GM23338 (cell line): ENCODE results near the gene MCC. TPM values are rescaled to one million over a fixed set of nuclear protein-coding genes. Genes with fewer than 3 reads are reported as not detected.

Source experiments
- ATAC-seq: fragments of 200-7000 bp; cut with Tn5 transposase; 3 replicates; pipeline ENCODE4 v1.9.1; 2020
- DNase-seq: peaks from one replicate; pipeline ENCODE4 v3.0.0-alpha.2; 2015; ENCODE audit warnings: low spot score
- H2AFZ ChIP-seq: fragments of 200-600 bp; sonication (generic); 2 replicates; pipeline ENCODE4 v1.8.0; 2016; ENCODE audit warnings: antibody characterized with exemption, mild to moderate bottlenecking, moderate library complexity
- H3F3A ChIP-seq: fragments of 200-600 bp; sonication (generic); replicated peaks from 2 replicates; pipeline ENCODE4 v1.8.0; 2017; ENCODE audit warnings: antibody characterized with exemption, mixed run types, low read depth
- H3K27ac ChIP-seq: fragments of 200-600 bp; sonication (generic); 2 replicates; pipeline ENCODE4 v1.6.1; 2016; ENCODE audit warnings: low read depth
- H3K27me3 ChIP-seq: fragments of 200-600 bp; sonication (generic); 2 replicates; pipeline ENCODE4 v1.8.0; 2016; ENCODE audit warnings: mild to moderate bottlenecking, mixed run types, moderate library complexity; ENCODE audit not compliant: insufficient read depth
- H3K36me3 ChIP-seq: fragments of 200-600 bp; sonication (generic); 2 replicates; pipeline ENCODE4 v1.8.0; 2016; ENCODE audit warnings: mild to moderate bottlenecking; ENCODE audit not compliant: insufficient read depth
- H3K4me1 ChIP-seq: fragments of 200-600 bp; sonication (generic); 2 replicates; pipeline ENCODE4 v1.8.0; 2016; ENCODE audit warnings: mild to moderate bottlenecking, moderate library complexity; ENCODE audit not compliant: insufficient read depth
- H3K4me2 ChIP-seq: fragments of 200-600 bp; sonication (generic); 2 replicates; pipeline ENCODE4 v1.7.1; 2017; ENCODE audit warnings: mixed run types
- H3K4me3 ChIP-seq: fragments of 200-600 bp; sonication (generic); 2 replicates; pipeline ENCODE4 v1.6.1; 2016; ENCODE audit warnings: mixed run types
- H3K79me2 ChIP-seq: fragments of 200-600 bp; sonication (generic); replicated peaks from 2 replicates; pipeline ENCODE4 v1.8.0; 2017; ENCODE audit warnings: mild to moderate bottlenecking; ENCODE audit not compliant: insufficient read depth
- H3K9me2 ChIP-seq: fragments of 200-600 bp; sonication (generic); 2 replicates; pipeline ENCODE4 v1.8.0; 2017; ENCODE audit not compliant: insufficient read depth
- H4K20me1 ChIP-seq: fragments of 200-600 bp; sonication (generic); replicated peaks from 2 replicates; pipeline ENCODE4 v1.8.0; 2017; ENCODE audit warnings: mild to moderate bottlenecking; ENCODE audit not compliant: insufficient read depth
- H3K27ac Mint-ChIP-seq: 2 replicates; pipeline ENCODE4 v1.8.0; 2020; ENCODE audit warnings: inconsistent platforms, mild to moderate bottlenecking, moderate library complexity, mixed read lengths
- H3K27me3 Mint-ChIP-seq: 3 replicates; pipeline ENCODE4 v1.8.0; 2022; ENCODE audit warnings: low read depth, mild to moderate bottlenecking, moderate library complexity, mixed read lengths, inconsistent platforms; ENCODE audit not compliant: insufficient read depth, poor library complexity
- H3K36me3 Mint-ChIP-seq: 3 replicates; pipeline ENCODE4 v1.8.0; 2021; ENCODE audit warnings: low read depth, mild to moderate bottlenecking, inconsistent platforms, moderate library complexity, mixed read lengths
- H3K4me1 Mint-ChIP-seq: 3 replicates; pipeline ENCODE4 v1.8.0; 2020; ENCODE audit warnings: mild to moderate bottlenecking, inconsistent platforms, mixed read lengths
- H3K4me3 Mint-ChIP-seq: 3 replicates; pipeline ENCODE4 v1.8.0; 2021; ENCODE audit warnings: moderate library complexity, mild to moderate bottlenecking, inconsistent platforms, mixed read lengths
- H3K9me3 Mint-ChIP-seq: 3 replicates; pipeline ENCODE4 v1.8.0; 2020; ENCODE audit warnings: moderate library complexity, mild to moderate bottlenecking, inconsistent platforms, mixed read lengths
- CREB1 ChIP-seq: fragments of 250-450 bp; sonication (Bioruptor Pico); IDR thresholded peaks from 2 replicates; pipeline ENCODE4 v1.5.0; 2020; ENCODE audit warnings: low read depth, mild to moderate bottlenecking, moderate library complexity
- EZH2 ChIP-seq: fragments of 200-600 bp; sonication (generic); IDR thresholded peaks from one replicate; pipeline ENCODE4 v1.8.0; 2017; ENCODE audit warnings: antibody characterized with exemption, mild to moderate bottlenecking, low read depth; ENCODE audit not compliant: unreplicated experiment
- EZH2phosphoT487 ChIP-seq: fragments of 200-600 bp; sonication (generic); IDR thresholded peaks from one replicate; pipeline ENCODE4 v1.8.1; 2018; ENCODE audit warnings: antibody characterized with exemption; ENCODE audit not compliant: unreplicated experiment
- JUNB ChIP-seq: IDR thresholded peaks from one replicate; pipeline ENCODE4 v1.6.1; 2016; ENCODE audit warnings: antibody characterized with exemption; ENCODE audit not compliant: unreplicated experiment
- NANOG ChIP-seq: IDR thresholded peaks from 2 replicates; pipeline ENCODE4 v1.6.1; 2016; ENCODE audit warnings: antibody characterized with exemption, borderline replicate concordance
- POLR2AphosphoS5 ChIP-seq: IDR thresholded peaks from 2 replicates; pipeline ENCODE4 v1.6.1; 2016; ENCODE audit warnings: antibody characterized with exemption, low read depth
- STAT1 ChIP-seq: IDR thresholded peaks from one replicate; pipeline ENCODE4 v1.6.1; 2016; ENCODE audit warnings: antibody characterized with exemption; ENCODE audit not compliant: unreplicated experiment
- ZNF114 ChIP-seq: fragments of 250-450 bp; sonication (Bioruptor Pico); IDR thresholded peaks from 2 replicates; pipeline ENCODE4 v1.5.0; 2020; ENCODE audit warnings: mild to moderate bottlenecking, moderate library complexity
- ZNF331 ChIP-seq: fragments of 250-450 bp; sonication (Bioruptor Pico); IDR thresholded peaks from 2 replicates; pipeline ENCODE4 v1.5.0; 2020; ENCODE audit warnings: low read depth, mild to moderate bottlenecking, moderate library complexity
- polyA plus RNA-seq: library from polyadenylated mRNA; unstranded; fragments of >200 nt; fragmentation: Nextera tagmentation; extraction: Ambion mirVana; gene quantifications from 2 replicates; pipeline ENCODE4 v1.2.1, GENCODE V29; 2016
- total RNA-seq: library from RNA; depleted of rRNA; stranded (reverse); fragments of >200 nt; shearing (Covaris generic); gene quantifications from 2 replicates; pipeline ENCODE4 v1.2.3, GENCODE V29; 2014
- TF ChIP-seq, protein P1 (sequence below), 2 experiments: fragments of 200-600 bp in 1 of 2; sonication (generic) in 1 of 2; conservative IDR thresholded peaks; 2 replicates each; pipeline versions ENCODE4 v1.5.1 to v1.6.1; 2016 to 2017; ENCODE audit warnings: antibody characterized with exemption in 2 of 2, low read depth in 2 of 2, mild to moderate bottlenecking in 2 of 2, moderate library complexity in 1 of 2
- TF ChIP-seq, protein P2 (sequence below): fragments of 250-450 bp; sonication (Bioruptor Pico); IDR thresholded peaks from 2 replicates; pipeline ENCODE4 v1.5.0; 2020; ENCODE audit warnings: mild to moderate bottlenecking, moderate library complexity
- TF ChIP-seq, protein P3 (sequence below): IDR thresholded peaks from one replicate; pipeline ENCODE4 v1.6.1; 2018; ENCODE audit warnings: antibody characterized with exemption; ENCODE audit not compliant: unreplicated experiment
- TF ChIP-seq, protein P4 (sequence below): IDR thresholded peaks from 2 replicates; pipeline ENCODE4 v1.6.1; 2016; ENCODE audit warnings: antibody characterized with exemption

Gene MCC
- total and polyA plus RNA-seq, 2 experiments from 2014 or later, result 3.8 to 10.1 TPM

DNA sequence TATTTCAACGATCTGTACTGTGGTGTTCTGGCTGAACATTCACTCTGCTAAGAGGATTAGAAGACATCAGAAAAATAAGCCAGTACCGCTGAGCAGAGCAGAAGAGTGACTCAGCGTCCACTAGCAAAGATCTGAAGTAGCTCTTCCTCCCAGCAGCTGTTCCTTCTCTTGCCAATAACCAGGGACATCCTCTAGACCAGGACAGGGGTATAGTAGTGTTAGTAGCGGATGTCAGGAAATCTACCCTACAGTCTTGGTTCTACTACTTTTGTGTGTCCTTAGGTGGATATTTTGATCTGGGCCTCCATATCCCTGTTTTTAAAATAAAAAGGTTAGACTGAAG, 157.1 kb downstream of the MCC start:
- H3K4me1 Mint-ChIP-seq, result peaks cover 15% of the 10 kb centered on the region
- H3K4me1 ChIP-seq, result peaks cover 20% of the 10 kb centered on the region
- H3K9me3 Mint-ChIP-seq, result no peaks in the 10 kb centered on the region
- H3F3A ChIP-seq, result peaks cover 9% of the 10 kb centered on the region
- no peaks in the 10 kb centered on the region for H3K27me3 ChIP-seq
- H3K27ac ChIP-seq, result no peak overlapping the region
- H3K4me2 ChIP-seq, result no peak overlapping the region
- no peaks in the 10 kb centered on the region for H3K9me2 ChIP-seq
- no peak for TF ChIP-seq NANOG
- TF ChIP-seq JUNB, result no peak
- no peak for TF ChIP-seq POLR2AphosphoS5
- no peak for TF ChIP-seq EZH2phosphoT487
- no peak for TF ChIP-seq EZH2
- no peak for TF ChIP-seq ZNF331 (CRISPR knock-in tag)
- TF ChIP-seq, protein P1, sequence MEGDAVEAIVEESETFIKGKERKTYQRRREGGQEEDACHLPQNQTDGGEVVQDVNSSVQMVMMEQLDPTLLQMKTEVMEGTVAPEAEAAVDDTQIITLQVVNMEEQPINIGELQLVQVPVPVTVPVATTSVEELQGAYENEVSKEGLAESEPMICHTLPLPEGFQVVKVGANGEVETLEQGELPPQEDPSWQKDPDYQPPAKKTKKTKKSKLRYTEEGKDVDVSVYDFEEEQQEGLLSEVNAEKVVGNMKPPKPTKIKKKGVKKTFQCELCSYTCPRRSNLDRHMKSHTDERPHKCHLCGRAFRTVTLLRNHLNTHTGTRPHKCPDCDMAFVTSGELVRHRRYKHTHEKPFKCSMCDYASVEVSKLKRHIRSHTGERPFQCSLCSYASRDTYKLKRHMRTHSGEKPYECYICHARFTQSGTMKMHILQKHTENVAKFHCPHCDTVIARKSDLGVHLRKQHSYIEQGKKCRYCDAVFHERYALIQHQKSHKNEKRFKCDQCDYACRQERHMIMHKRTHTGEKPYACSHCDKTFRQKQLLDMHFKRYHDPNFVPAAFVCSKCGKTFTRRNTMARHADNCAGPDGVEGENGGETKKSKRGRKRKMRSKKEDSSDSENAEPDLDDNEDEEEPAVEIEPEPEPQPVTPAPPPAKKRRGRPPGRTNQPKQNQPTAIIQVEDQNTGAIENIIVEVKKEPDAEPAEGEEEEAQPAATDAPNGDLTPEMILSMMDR (conservative IDR thresholded peaks at IDR 0.05; ENCODE audit: low read depth in 2 of 2), result no peak
- TF ChIP-seq, protein P2, sequence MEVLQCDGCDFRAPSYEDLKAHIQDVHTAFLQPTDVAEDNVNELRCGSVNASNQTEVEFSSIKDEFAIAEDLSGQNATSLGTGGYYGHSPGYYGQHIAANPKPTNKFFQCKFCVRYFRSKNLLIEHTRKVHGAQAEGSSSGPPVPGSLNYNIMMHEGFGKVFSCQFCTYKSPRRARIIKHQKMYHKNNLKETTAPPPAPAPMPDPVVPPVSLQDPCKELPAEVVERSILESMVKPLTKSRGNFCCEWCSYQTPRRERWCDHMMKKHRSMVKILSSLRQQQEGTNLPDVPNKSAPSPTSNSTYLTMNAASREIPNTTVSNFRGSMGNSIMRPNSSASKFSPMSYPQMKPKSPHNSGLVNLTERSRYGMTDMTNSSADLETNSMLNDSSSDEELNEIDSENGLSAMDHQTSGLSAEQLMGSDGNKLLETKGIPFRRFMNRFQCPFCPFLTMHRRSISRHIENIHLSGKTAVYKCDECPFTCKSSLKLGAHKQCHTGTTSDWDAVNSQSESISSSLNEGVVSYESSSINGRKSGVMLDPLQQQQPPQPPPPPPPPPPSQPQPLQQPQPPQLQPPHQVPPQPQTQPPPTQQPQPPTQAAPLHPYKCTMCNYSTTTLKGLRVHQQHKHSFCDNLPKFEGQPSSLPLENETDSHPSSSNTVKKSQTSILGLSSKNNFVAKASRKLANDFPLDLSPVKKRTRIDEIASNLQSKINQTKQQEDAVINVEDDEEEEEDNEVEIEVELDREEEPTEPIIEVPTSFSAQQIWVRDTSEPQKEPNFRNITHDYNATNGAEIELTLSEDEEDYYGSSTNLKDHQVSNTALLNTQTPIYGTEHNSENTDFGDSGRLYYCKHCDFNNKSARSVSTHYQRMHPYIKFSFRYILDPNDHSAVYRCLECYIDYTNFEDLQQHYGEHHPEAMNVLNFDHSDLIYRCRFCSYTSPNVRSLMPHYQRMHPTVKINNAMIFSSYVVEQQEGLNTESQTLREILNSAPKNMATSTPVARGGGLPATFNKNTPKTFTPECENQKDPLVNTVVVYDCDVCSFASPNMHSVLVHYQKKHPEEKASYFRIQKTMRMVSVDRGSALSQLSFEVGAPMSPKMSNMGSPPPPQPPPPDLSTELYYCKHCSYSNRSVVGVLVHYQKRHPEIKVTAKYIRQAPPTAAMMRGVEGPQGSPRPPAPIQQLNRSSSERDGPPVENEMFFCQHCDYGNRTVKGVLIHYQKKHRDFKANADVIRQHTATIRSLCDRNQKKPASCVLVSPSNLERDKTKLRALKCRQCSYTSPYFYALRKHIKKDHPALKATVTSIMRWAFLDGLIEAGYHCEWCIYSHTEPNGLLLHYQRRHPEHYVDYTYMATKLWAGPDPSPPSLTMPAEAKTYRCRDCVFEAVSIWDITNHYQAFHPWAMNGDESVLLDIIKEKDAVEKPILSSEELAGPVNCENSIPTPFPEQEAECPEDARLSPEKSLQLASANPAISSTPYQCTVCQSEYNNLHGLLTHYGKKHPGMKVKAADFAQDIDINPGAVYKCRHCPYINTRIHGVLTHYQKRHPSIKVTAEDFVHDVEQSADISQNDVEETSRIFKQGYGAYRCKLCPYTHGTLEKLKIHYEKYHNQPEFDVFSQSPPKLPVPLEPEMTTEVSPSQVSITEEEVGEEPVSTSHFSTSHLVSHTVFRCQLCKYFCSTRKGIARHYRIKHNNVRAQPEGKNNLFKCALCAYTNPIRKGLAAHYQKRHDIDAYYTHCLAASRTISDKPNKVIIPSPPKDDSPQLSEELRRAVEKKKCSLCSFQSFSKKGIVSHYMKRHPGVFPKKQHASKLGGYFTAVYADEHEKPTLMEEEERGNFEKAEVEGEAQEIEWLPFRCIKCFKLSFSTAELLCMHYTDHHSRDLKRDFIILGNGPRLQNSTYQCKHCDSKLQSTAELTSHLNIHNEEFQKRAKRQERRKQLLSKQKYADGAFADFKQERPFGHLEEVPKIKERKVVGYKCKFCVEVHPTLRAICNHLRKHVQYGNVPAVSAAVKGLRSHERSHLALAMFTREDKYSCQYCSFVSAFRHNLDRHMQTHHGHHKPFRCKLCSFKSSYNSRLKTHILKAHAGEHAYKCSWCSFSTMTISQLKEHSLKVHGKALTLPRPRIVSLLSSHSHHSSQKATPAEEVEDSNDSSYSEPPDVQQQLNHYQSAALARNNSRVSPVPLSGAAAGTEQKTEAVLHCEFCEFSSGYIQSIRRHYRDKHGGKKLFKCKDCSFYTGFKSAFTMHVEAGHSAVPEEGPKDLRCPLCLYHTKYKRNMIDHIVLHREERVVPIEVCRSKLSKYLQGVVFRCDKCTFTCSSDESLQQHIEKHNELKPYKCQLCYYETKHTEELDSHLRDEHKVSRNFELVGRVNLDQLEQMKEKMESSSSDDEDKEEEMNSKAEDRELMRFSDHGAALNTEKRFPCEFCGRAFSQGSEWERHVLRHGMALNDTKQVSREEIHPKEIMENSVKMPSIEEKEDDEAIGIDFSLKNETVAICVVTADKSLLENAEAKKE (CRISPR knock-in tag), result no peak
- no peak for TF ChIP-seq CREB1 (CRISPR knock-in tag)
- TF ChIP-seq, protein P3, sequence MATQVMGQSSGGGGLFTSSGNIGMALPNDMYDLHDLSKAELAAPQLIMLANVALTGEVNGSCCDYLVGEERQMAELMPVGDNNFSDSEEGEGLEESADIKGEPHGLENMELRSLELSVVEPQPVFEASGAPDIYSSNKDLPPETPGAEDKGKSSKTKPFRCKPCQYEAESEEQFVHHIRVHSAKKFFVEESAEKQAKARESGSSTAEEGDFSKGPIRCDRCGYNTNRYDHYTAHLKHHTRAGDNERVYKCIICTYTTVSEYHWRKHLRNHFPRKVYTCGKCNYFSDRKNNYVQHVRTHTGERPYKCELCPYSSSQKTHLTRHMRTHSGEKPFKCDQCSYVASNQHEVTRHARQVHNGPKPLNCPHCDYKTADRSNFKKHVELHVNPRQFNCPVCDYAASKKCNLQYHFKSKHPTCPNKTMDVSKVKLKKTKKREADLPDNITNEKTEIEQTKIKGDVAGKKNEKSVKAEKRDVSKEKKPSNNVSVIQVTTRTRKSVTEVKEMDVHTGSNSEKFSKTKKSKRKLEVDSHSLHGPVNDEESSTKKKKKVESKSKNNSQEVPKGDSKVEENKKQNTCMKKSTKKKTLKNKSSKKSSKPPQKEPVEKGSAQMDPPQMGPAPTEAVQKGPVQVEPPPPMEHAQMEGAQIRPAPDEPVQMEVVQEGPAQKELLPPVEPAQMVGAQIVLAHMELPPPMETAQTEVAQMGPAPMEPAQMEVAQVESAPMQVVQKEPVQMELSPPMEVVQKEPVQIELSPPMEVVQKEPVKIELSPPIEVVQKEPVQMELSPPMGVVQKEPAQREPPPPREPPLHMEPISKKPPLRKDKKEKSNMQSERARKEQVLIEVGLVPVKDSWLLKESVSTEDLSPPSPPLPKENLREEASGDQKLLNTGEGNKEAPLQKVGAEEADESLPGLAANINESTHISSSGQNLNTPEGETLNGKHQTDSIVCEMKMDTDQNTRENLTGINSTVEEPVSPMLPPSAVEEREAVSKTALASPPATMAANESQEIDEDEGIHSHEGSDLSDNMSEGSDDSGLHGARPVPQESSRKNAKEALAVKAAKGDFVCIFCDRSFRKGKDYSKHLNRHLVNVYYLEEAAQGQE, result no peak
- TF ChIP-seq, protein P4, sequence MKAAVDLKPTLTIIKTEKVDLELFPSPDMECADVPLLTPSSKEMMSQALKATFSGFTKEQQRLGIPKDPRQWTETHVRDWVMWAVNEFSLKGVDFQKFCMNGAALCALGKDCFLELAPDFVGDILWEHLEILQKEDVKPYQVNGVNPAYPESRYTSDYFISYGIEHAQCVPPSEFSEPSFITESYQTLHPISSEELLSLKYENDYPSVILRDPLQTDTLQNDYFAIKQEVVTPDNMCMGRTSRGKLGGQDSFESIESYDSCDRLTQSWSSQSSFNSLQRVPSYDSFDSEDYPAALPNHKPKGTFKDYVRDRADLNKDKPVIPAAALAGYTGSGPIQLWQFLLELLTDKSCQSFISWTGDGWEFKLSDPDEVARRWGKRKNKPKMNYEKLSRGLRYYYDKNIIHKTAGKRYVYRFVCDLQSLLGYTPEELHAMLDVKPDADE, result no peak
- no peak for TF ChIP-seq STAT1
- no peak for TF ChIP-seq ZNF114 (CRISPR knock-in tag)
- H3K4me3 ChIP-seq, result no peak overlapping the region
- H3K79me2 ChIP-seq, result no peaks in the 10 kb centered on the region
- H3K36me3 ChIP-seq, result no peaks in the 10 kb centered on the region
- H3K4me3 Mint-ChIP-seq, result no peak overlapping the region
- H3K27me3 Mint-ChIP-seq, result no peaks in the 10 kb centered on the region
- no peaks in the 10 kb centered on the region for H3K36me3 Mint-ChIP-seq
- H4K20me1 ChIP-seq, result no peaks in the 10 kb centered on the region; the same call in 1 of the 2 replicates
- no peak for ATAC-seq
- no peak for DNase-seq
- peak overlapping the region; percentile 20 for H3K27ac Mint-ChIP-seq
- H2AFZ ChIP-seq, result no peak overlapping the region
